Measurements from ENCODE around the gene CACNA2D3. TPM values are rescaled to one million over a fixed set of nuclear protein-coding genes. Genes with fewer than 3 reads are reported as not detected.
A peak's percentile ranks its signal among the peaks of the same experiment; 100 is the strongest.

The CACNA2D3 gene
- total RNA-seq, 1 donor from 2014 or later = 3.6 TPM

DNA sequence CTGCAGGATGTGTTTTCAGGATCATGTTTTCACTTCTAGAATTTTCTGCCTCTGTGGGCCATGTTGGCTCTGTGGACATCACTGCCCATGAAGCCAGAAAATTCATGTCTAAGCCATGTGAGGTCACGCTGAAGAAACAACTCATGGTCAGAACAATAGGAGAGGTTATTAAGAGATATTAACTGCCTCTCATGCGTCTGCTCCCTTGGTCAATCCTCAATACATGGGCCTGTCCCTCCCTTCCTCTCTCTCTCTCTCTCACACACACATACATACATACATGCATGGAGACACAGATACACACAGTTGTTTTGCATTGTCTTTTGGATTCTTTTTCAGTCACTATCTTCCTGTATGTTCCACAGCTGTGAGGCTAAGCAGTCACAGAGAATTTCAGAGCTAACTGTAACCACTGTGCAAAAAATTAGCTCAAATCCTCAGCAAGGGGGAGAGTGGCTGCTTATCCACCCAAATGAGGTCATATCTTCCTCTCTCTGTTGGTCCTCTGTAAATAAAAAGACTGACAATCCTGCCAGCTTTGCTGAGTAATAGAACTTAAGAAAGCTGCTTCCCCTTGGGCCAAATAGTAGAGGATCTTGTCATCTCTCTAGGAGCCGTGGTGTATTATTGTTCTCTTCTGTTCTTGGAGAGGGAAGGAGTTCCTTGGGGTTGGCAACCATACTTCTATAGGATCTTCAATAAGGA is 759.9 kb downstream of the CACNA2D3 start:
- Histone ChIP-seq H3K4me1 (no peaks in the 10 kb centered on the region), H3K4me3 (no peak overlapping the region), H3K36me3 (no peaks in the 10 kb centered on the region), H3K27ac (no peak overlapping the region), H3K9me3 (no peaks in the 10 kb centered on the region), H3K27me3 (ENCODE audit: low read depth) (no peaks in the 10 kb centered on the region)
- no peak for DNase-seq
- intact Hi-C loops (cut with DNase I) = no loop called here
- ATAC-seq = no peak
- TF ChIP-seq, protein P1, sequence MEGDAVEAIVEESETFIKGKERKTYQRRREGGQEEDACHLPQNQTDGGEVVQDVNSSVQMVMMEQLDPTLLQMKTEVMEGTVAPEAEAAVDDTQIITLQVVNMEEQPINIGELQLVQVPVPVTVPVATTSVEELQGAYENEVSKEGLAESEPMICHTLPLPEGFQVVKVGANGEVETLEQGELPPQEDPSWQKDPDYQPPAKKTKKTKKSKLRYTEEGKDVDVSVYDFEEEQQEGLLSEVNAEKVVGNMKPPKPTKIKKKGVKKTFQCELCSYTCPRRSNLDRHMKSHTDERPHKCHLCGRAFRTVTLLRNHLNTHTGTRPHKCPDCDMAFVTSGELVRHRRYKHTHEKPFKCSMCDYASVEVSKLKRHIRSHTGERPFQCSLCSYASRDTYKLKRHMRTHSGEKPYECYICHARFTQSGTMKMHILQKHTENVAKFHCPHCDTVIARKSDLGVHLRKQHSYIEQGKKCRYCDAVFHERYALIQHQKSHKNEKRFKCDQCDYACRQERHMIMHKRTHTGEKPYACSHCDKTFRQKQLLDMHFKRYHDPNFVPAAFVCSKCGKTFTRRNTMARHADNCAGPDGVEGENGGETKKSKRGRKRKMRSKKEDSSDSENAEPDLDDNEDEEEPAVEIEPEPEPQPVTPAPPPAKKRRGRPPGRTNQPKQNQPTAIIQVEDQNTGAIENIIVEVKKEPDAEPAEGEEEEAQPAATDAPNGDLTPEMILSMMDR (IDR thresholded peaks at IDR 0.05) = no peak

- no peaks in the 10 kb centered on the region for H3K27me3 ChIP-seq (ENCODE audit: low read depth)
- intact Hi-C loops (cut with DNase I) = no loop called here
- H3K4me1 ChIP-seq = peaks cover 14% of the 10 kb centered on the region
- H3K36me3 ChIP-seq = no peaks in the 10 kb centered on the region
- DNase-seq = no peak
- no peak overlapping the region for H3K4me3 ChIP-seq
- H3K9me3 ChIP-seq = no peaks in the 10 kb centered on the region
- TF ChIP-seq, protein P1 (IDR thresholded peaks at IDR 0.05) = no peak
- H3K27ac ChIP-seq = no peak overlapping the region
- no peak for ATAC-seq
Measured at GRCh38 chr3:54888162-54888561, 765.8 kb downstream of the CACNA2D3 start.

- no peak overlapping the region for H3K4me3 ChIP-seq
- no peaks in the 10 kb centered on the region for H3K9me3 ChIP-seq
- TF ChIP-seq, protein P1 (IDR thresholded peaks at IDR 0.05) = no peak
- peaks cover 14% of the 10 kb centered on the region for H3K4me1 ChIP-seq
- ATAC-seq (no peak), DNase-seq (no peak)
- no peak overlapping the region for H3K27ac ChIP-seq
- H3K27me3 ChIP-seq (ENCODE audit: low read depth) = no peaks in the 10 kb centered on the region
- intact Hi-C loops (cut with DNase I) = no loop called here
- no peaks in the 10 kb centered on the region for H3K36me3 ChIP-seq
Measured at GRCh38 chr3:54888873-54889272, 766.5 kb downstream of the CACNA2D3 start.

GRCh38 chr3:54889731-54890130 is 767.4 kb downstream of the CACNA2D3 start:
- DNase-seq (no peak), ATAC-seq (no peak)
- TF ChIP-seq, protein P1 (IDR thresholded peaks at IDR 0.05) = no peak
- Histone ChIP-seq H3K27me3 (ENCODE audit: low read depth) (no peaks in the 10 kb centered on the region), H3K27ac (no peak overlapping the region), H3K4me3 (no peak overlapping the region), H3K9me3 (no peaks in the 10 kb centered on the region), H3K36me3 (no peaks in the 10 kb centered on the region), H3K4me1 (peaks cover 14% of the 10 kb centered on the region)
- intact Hi-C loops (cut with DNase I) = no loop called here

DNA sequence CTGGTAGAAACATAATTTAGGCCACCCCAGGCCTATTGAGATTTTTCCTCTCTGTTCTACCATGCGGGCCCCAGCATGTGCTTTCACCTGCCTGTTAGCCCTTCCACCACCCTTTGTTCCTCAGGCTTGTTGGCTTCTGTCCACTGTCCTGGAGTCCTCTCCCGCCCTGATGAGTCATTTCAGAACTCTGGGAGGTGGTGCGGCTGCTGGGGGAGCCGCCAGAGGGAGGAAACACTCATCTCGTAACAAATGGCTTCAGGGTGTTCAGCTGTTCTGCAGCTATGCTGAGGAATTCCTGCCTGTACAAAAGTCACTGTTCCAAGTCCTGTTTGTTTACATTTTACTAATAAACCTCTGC is 769.2 kb downstream of the CACNA2D3 start:
- TF ChIP-seq, protein P1 (IDR thresholded peaks at IDR 0.05) = peak; percentile 52
- H3K27me3 ChIP-seq (ENCODE audit: low read depth) = no peaks in the 10 kb centered on the region
- no peaks in the 10 kb centered on the region for H3K9me3 ChIP-seq
- DNase-seq (peak; percentile 73), ATAC-seq (peak; percentile 93 to 97)
- H3K36me3 ChIP-seq = no peaks in the 10 kb centered on the region
- H3K4me1 ChIP-seq = peaks cover 14% of the 10 kb centered on the region
- intact Hi-C loops (cut with DNase I) = no loop called here
- H3K4me3 ChIP-seq = no peak overlapping the region
- H3K27ac ChIP-seq = peak overlapping the region; percentile 72
